HepG2 (cell line): ENCODE results near the gene PIGZ. TPM values are rescaled to one million over a fixed set of nuclear protein-coding genes. Genes with fewer than 3 reads are reported as not detected.
A peak's percentile ranks its signal among the peaks of the same experiment; 100 is the strongest.

Experiments used
- ASH2L ChIP-seq: fragments of 300-600, 200-600 bp; sonication (generic); IDR thresholded peaks from 2 replicates; pipeline ENCODE4 v1.7.0; 2017; ENCODE audit warnings: low read depth, mild to moderate bottlenecking, moderate library complexity, mixed read lengths, low read length; ENCODE audit not compliant: insufficient read length
- ISL2 ChIP-seq: sonication (generic); formaldehyde crosslinking; IDR thresholded peaks from 2 replicates; pipeline ENCODE4 v1.5.0; 2020; ENCODE audit warnings: missing genetic modification reagents
- ISX ChIP-seq: sonication (generic); formaldehyde crosslinking; conservative IDR thresholded peaks from 2 replicates; pipeline ENCODE4 v1.5.0; 2020; ENCODE audit warnings: missing genetic modification reagents
- ONECUT2 ChIP-seq: sonication (generic); formaldehyde crosslinking; IDR thresholded peaks from 2 replicates; pipeline ENCODE4 v1.4.0; 2020; ENCODE audit warnings: missing genetic modification reagents
- PHB2 ChIP-seq: fragments of 450-650 bp; IDR thresholded peaks from 2 replicates; pipeline ENCODE4 v1.6.1; 2018; ENCODE audit not compliant: partially characterized antibody
- PHF20 ChIP-seq: sonication (generic); formaldehyde crosslinking; IDR thresholded peaks from 2 replicates; pipeline ENCODE4 v1.5.0; 2020; ENCODE audit warnings: mild to moderate bottlenecking, missing genetic modification reagents
- PLRG1 ChIP-seq: fragments of 450-650 bp; conservative IDR thresholded peaks from 2 replicates; pipeline ENCODE4 v1.6.1; 2016
- RXRA ChIP-seq: sonication (generic); formaldehyde crosslinking; IDR thresholded peaks from 2 replicates; pipeline ENCODE4 v1.5.1; 2020; ENCODE audit warnings: missing genetic modification reagents
- ZNF446 ChIP-seq: sonication (generic); formaldehyde crosslinking; IDR thresholded peaks from 2 replicates; pipeline ENCODE4 v1.5.0; 2020; ENCODE audit warnings: mild to moderate bottlenecking, missing genetic modification reagents
- ZNF570 ChIP-seq: sonication (generic); formaldehyde crosslinking; IDR thresholded peaks from 2 replicates; pipeline ENCODE4 v1.4.0; 2020; ENCODE audit warnings: mild to moderate bottlenecking, missing genetic modification reagents, borderline replicate concordance
- polyA plus RNA-seq, 8 experiments: library from polyadenylated mRNA; depleted of rRNA in 3 of 8; stranded (reverse) in 7 of 8; unstranded in 1 of 8; fragments of >200 nt; fragmentation: Illumina TruSeq in 4 of 8; extraction: Trizol in 4 of 8; gene quantifications; 2 replicates each; pipeline versions ENCODE4 v1.2.1 to v1.2.3, GENCODE V29; 2011 to 2016; ENCODE audit warnings: low read depth in 4 of 8, missing spikeins in 1 of 8, mixed read lengths in 1 of 8; ENCODE audit not compliant: insufficient read depth in 1 of 8
- total RNA-seq, 5 experiments: library from RNA; depleted of rRNA; stranded (reverse); fragments of >200 nt; fragmentation: Illumina TruSeq; extraction: Trizol; gene quantifications; 2 replicates each; pipeline ENCODE4 v1.2.3, GENCODE V29; 2016; ENCODE audit warnings: low read depth in 1 of 5
- TF ChIP-seq, protein P1 (sequence below), 2 experiments: IDR thresholded peaks; 2 replicates each; pipeline ENCODE4 v1.6.1; 2011 to 2012; ENCODE audit warnings: low read length in 2 of 2, borderline replicate concordance in 1 of 2, low read depth in 1 of 2, mild to moderate bottlenecking in 1 of 2, moderate library complexity in 1 of 2
- TF ChIP-seq, protein P2 (sequence below): sonication (generic); formaldehyde crosslinking; IDR thresholded peaks from 2 replicates; pipeline ENCODE4 v1.5.1; 2020; ENCODE audit warnings: mild to moderate bottlenecking, moderate library complexity, missing genetic modification reagents
- TF ChIP-seq, protein P3 (sequence below): sonication (generic); formaldehyde crosslinking; IDR thresholded peaks from 2 replicates; pipeline ENCODE4 v1.5.0; 2020; ENCODE audit warnings: mild to moderate bottlenecking, missing genetic modification reagents, borderline replicate concordance
- TF ChIP-seq, protein P4 (sequence below), 2 experiments: fragments of 450-650 bp in 1 of 2; sonication (generic) in 1 of 2; formaldehyde crosslinking; IDR thresholded peaks; 2 replicates each; pipeline versions ENCODE4 v1.5.0 to v1.8.0; 2020 to 2022; ENCODE audit warnings: mild to moderate bottlenecking in 1 of 2, missing genetic modification reagents in 1 of 2

The PIGZ gene
- total and polyA plus RNA-seq, 2 of the 13 experiments (the other 11 are each of a cell fraction or from before 2014, with no cell fraction given) = 4.7 to 60.5 TPM

DNA sequence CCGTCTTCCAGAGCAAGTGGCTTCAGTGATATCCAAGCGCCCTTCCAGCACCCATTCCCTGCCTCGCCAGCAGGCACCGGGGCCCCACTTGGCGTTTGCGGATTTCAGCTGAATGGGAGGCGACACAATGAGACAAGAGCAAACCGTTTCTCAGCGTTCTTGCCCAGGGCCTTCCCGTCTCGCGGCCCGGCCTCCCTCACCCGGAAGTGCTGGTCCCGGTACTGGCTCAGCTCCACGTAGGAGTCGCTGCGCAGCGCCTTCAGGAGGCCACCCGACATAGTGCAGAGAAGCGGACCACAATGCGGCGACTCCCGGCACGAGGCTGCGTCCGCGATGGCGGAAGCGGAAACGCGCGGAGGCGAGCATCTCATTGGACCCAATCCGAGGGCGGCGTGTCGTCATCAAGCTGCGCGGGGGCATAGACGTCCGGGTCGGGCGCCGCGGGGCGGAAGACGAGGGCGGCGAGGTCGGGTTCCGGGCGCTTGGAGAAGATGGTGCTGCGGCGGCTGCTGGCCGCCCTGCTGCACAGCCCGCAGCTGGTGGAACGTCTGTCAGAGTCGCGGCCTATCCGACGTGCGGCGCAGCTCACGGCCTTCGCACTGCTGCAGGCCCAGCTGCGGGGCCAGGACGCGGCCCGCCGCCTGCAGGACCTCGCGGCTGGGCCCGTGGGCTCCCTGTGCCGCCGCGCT, 26.3 kb downstream of the PIGZ start, which contains the start of gene NCBP2 (continued):
- TF ChIP-seq RXRA (peak; percentile 80), ASH2L (peak; percentile 90), ZNF446 (peak; percentile 89; the same call in 1 of the 2 replicates), ISX (CRISPR knock-in tag) (0 out of 2 replicates have a peak, but pooled peaks have one; percentile 20), PHB2 (no peak), ZNF570 (CRISPR knock-in tag) (0 out of 2 replicates have a peak, but pooled peaks have one; percentile 25), ONECUT2 (no peak), PHF20 (CRISPR knock-in tag) (peak; percentile 99), PLRG1 (no peak), ISL2 (peak; percentile 59)
- TF ChIP-seq, protein P1, sequence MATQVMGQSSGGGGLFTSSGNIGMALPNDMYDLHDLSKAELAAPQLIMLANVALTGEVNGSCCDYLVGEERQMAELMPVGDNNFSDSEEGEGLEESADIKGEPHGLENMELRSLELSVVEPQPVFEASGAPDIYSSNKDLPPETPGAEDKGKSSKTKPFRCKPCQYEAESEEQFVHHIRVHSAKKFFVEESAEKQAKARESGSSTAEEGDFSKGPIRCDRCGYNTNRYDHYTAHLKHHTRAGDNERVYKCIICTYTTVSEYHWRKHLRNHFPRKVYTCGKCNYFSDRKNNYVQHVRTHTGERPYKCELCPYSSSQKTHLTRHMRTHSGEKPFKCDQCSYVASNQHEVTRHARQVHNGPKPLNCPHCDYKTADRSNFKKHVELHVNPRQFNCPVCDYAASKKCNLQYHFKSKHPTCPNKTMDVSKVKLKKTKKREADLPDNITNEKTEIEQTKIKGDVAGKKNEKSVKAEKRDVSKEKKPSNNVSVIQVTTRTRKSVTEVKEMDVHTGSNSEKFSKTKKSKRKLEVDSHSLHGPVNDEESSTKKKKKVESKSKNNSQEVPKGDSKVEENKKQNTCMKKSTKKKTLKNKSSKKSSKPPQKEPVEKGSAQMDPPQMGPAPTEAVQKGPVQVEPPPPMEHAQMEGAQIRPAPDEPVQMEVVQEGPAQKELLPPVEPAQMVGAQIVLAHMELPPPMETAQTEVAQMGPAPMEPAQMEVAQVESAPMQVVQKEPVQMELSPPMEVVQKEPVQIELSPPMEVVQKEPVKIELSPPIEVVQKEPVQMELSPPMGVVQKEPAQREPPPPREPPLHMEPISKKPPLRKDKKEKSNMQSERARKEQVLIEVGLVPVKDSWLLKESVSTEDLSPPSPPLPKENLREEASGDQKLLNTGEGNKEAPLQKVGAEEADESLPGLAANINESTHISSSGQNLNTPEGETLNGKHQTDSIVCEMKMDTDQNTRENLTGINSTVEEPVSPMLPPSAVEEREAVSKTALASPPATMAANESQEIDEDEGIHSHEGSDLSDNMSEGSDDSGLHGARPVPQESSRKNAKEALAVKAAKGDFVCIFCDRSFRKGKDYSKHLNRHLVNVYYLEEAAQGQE (IDR thresholded peaks at IDR 0.05; ENCODE audit: borderline replicate concordance in 1 of 2, low read depth in 1 of 2, low read length in 2 of 2) = peak in 1 of 2 experiments; percentile 73; a peak in 2 of 4 replicates
- TF ChIP-seq, protein P2, sequence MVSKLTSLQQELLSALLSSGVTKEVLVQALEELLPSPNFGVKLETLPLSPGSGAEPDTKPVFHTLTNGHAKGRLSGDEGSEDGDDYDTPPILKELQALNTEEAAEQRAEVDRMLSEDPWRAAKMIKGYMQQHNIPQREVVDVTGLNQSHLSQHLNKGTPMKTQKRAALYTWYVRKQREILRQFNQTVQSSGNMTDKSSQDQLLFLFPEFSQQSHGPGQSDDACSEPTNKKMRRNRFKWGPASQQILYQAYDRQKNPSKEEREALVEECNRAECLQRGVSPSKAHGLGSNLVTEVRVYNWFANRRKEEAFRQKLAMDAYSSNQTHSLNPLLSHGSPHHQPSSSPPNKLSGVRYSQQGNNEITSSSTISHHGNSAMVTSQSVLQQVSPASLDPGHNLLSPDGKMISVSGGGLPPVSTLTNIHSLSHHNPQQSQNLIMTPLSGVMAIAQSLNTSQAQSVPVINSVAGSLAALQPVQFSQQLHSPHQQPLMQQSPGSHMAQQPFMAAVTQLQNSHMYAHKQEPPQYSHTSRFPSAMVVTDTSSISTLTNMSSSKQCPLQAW (CRISPR knock-in tag) = peak; percentile 95
- TF ChIP-seq, protein P3, sequence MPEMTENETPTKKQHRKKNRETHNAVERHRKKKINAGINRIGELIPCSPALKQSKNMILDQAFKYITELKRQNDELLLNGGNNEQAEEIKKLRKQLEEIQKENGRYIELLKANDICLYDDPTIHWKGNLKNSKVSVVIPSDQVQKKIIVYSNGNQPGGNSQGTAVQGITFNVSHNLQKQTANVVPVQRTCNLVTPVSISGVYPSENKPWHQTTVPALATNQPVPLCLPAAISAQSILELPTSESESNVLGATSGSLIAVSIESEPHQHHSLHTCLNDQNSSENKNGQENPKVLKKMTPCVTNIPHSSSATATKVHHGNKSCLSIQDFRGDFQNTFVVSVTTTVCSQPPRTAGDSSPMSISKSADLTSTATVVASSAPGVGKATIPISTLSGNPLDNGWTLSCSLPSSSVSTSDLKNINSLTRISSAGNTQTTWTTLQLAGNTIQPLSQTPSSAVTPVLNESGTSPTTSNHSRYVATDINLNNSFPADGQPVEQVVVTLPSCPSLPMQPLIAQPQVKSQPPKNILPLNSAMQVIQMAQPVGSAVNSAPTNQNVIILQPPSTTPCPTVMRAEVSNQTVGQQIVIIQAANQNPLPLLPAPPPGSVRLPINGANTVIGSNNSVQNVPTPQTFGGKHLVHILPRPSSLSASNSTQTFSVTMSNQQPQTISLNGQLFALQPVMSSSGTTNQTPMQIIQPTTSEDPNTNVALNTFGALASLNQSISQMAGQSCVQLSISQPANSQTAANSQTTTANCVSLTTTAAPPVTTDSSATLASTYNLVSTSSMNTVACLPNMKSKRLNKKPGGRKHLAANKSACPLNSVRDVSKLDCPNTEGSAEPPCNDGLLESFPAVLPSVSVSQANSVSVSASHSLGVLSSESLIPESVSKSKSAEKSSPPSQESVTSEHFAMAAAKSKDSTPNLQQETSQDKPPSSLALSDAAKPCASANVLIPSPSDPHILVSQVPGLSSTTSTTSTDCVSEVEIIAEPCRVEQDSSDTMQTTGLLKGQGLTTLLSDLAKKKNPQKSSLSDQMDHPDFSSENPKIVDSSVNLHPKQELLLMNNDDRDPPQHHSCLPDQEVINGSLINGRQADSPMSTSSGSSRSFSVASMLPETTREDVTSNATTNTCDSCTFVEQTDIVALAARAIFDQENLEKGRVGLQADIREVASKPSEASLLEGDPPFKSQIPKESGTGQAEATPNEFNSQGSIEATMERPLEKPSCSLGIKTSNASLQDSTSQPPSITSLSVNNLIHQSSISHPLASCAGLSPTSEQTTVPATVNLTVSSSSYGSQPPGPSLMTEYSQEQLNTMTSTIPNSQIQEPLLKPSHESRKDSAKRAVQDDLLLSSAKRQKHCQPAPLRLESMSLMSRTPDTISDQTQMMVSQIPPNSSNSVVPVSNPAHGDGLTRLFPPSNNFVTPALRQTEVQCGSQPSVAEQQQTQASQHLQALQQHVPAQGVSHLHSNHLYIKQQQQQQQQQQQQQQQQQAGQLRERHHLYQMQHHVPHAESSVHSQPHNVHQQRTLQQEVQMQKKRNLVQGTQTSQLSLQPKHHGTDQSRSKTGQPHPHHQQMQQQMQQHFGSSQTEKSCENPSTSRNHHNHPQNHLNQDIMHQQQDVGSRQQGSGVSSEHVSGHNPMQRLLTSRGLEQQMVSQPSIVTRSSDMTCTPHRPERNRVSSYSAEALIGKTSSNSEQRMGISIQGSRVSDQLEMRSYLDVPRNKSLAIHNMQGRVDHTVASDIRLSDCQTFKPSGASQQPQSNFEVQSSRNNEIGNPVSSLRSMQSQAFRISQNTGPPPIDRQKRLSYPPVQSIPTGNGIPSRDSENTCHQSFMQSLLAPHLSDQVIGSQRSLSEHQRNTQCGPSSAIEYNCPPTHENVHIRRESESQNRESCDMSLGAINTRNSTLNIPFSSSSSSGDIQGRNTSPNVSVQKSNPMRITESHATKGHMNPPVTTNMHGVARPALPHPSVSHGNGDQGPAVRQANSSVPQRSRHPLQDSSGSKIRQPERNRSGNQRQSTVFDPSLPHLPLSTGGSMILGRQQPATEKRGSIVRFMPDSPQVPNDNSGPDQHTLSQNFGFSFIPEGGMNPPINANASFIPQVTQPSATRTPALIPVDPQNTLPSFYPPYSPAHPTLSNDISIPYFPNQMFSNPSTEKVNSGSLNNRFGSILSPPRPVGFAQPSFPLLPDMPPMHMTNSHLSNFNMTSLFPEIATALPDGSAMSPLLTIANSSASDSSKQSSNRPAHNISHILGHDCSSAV (CRISPR knock-in tag) = no peak
- TF ChIP-seq, protein P4, sequence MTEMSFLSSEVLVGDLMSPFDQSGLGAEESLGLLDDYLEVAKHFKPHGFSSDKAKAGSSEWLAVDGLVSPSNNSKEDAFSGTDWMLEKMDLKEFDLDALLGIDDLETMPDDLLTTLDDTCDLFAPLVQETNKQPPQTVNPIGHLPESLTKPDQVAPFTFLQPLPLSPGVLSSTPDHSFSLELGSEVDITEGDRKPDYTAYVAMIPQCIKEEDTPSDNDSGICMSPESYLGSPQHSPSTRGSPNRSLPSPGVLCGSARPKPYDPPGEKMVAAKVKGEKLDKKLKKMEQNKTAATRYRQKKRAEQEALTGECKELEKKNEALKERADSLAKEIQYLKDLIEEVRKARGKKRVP (CRISPR knock-in tag; IDR thresholded peaks at IDR 0.05) = peak in 1 of 2 experiments; percentile 57; a peak in 2 of 4 replicates
